ENCODE data around the gene HDAC5. TPM values are rescaled to one million over a fixed set of nuclear protein-coding genes. Genes with fewer than 3 reads are reported as not detected.
"Not testable (repeated sequence)": the region's sequence is repeated elsewhere in the genome, so short reads cannot be mapped to it uniquely, and the experiment has no call there.

The HDAC5 gene
- total RNA-seq, 1 experiment from 2014 or later = 33.1 TPM

GRCh38 chr17:44111777-44112176 lies 11.7 kb downstream of the HDAC5 start:
- no peak for DNase-seq (ENCODE audit: low read depth)

DNA sequence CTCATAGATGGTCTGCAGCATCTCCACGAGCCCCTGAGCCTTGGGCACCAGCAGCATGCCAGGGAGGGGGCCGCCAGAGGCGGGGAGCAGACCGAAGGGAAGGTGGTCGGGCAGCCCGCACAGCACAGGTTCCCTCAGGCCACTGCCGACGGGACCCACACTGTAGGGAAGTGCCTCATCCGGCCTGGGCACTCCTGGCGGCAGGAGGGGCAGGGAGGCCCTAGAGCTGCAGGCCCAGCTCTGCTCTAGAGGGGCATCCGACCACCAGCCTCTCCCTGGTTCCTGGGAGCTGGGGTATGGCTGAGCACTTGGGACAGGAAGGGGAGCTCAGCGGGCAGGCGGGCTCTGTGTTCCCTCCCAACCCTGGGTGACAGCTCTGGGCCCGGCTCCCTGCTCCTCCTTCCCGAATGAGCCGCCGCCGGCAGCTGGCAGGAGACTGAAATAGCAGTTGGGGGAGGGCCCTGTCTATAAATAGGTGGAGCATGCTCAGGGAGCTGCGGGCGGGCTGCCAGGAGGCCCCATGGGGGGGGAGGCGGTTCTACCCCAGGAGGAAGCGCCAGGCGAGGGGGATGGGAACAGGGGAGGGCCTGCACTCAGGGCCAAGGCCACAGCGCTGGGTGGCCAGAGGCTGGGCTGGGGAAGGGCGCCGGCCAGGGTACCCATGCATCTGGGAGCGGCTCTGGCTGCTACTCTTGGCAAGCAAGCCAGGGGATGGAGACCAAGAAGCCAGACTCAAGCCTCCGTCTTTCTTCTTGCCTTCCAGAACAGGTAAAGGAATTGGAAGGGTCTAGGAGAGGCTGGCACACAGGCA lies 12.4 kb downstream of the HDAC5 start:
- peak; percentile 82 for DNase-seq (ENCODE audit: low read depth)

- DNase-seq (ENCODE audit: low read depth) = no peak
Measured at GRCh38 chr17:44110011-44110686, 13.3 kb downstream of the HDAC5 start.

DNA sequence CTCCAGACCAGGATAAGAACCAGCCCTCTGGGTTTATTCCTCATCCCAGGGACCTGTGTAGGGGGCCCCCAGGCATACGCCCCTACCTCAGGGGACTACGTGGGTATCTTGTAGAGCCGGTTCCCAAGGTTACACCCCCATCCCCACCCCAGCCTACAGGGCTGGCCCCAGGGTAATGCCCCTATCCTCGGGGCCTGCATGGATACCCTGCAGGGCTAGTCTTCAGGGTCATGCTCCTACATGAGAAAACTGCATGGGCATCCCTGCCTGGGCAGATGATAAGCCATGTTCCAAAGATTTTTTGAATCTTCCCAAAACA lies 14.2 kb downstream of the HDAC5 start:
- DNase-seq (ENCODE audit: low read depth) = no peak

- peak; percentile 90 for DNase-seq (ENCODE audit: low read depth)
Measured at GRCh38 chr17:44108440-44109311, 14.8 kb downstream of the HDAC5 start.

GRCh38 chr17:44106801-44107200 lies 16.6 kb downstream of the HDAC5 start:
- no peak for DNase-seq (ENCODE audit: low read depth)

- no peak for DNase-seq (ENCODE audit: low read depth)
Measured at GRCh38 chr17:44105941-44106340, 17.5 kb downstream of the HDAC5 start.

- DNase-seq (ENCODE audit: low read depth) = no peak
Measured at GRCh38 chr17:44105483-44105882, 18.0 kb downstream of the HDAC5 start.

GRCh38 chr17:44102849-44103622 lies 20.4 kb downstream of the HDAC5 start:
- DNase-seq (ENCODE audit: low read depth) = no peak

DNA sequence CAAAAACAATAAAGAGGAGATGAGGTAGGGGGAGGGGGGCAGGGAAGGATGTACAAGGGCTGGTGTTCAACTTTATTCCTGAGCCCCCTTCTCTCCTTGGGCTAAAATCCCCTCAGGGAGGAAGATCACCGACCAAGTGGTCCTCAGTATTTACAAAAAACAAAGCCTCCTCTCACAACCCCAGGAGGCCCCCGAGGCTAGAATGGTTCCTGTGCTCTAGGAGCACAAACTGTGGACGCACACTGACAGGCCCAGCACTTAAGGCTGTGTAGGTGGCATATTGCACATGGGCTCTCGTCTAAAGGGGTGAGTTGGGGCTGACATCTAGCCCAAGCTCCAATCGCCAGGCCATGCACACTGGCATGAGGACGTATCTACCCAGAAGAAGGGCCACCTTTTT lies 21.6 kb downstream of the HDAC5 start:
- DNase-seq (ENCODE audit: low read depth) = not testable (repeated sequence)

- peak; percentile 68 for DNase-seq (ENCODE audit: low read depth)
Measured at GRCh38 chr17:44097110-44097958, 26.1 kb downstream of the HDAC5 start.

GRCh38 chr17:44095647-44096496 lies 27.6 kb downstream of the HDAC5 start:
- DNase-seq (ENCODE audit: low read depth) = peak; percentile 91

GRCh38 chr17:44095388-44095646 lies 28.1 kb downstream of the HDAC5 start:
- no peak for DNase-seq (ENCODE audit: low read depth)

DNA sequence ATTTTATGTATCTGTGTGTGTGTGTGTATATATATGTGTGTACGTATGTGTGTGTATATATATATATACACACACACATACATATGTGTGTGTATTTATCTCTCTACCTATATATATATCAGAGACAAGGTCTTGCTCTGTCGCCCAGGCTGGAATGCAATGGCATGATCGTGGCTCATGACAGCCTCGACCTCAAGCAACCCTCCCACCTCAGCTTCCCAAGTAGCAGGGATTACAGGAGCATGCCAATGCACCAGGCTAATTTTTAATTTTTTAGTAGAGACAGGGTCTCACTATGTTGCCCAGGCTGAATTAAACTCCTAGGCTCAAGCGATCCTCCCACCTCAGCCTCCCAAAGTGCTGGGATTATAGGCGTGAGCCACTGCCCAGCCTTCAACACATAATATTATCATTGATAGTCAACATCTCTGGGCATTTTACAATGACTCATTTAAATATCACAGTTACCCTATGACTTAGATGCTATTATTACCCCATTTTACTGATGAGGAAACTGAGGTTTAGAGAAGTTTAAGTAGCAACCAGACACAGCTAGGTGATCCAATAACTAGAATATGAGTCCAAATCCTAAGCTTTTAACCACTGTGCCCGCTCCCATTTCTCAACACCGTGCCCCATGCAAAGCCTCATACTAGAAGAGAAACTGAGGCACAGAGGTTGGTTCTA lies 28.6 kb downstream of the HDAC5 start:
- no peak for DNase-seq (ENCODE audit: low read depth)

DNA sequence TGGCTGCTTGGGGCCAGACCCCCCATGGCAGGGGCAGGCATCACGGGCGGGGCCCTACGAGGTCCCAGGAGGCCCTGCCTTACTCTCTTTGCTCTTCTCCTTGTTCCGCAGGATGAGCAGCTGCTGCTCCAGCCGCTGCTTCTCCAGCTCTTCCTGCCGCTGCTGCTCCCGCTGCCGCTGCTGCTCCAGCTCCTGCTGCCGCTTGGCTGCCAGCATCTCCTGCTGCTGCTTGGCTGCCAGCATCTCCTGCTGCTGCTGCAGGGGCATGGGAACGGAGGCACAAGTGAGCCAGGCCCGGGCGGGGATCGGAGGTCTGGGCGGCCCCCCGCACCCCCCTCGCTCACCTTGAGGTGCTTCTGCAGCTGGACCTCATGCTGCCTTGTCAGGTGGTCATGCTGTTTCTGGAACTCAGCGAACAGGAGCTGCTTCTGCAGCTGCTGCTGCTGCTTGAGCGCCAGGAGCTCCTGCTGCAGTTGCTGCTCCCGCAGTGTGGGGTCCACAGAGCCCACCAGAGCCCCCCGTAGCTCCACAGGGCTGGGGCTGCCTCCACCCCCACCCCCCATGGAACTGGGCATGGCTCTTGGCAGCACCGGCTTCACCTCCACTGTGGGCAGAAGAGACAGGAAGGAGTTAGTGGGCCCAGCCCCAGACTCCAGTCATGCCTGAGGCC lies 30.1 kb downstream of the HDAC5 start:
- DNase-seq (ENCODE audit: low read depth) = no peak

DNA sequence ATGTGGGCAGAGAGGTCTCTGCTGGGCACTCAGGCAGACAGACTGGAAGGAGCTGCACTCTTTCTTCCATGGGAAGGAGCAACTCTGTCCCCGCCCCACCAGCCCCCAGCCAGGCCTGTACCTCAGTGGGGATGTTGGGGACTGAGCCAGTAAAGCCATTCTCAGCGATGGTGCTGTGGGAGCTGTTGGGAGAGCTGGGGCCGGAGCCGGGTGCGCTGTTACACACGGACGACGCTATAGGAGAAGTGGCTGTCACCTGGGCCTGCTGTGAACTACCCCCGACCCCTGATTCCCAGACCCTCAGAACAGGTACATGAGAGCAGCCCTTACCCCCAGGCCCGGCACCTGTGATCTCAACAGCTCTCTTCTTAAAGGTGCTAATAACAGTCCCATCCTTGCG lies 31.4 kb downstream of the HDAC5 start:
- no peak for DNase-seq (ENCODE audit: low read depth)

GRCh38 chr17:44091200-44091997 lies 32.0 kb downstream of the HDAC5 start:
- DNase-seq (ENCODE audit: low read depth) = no peak

DNA sequence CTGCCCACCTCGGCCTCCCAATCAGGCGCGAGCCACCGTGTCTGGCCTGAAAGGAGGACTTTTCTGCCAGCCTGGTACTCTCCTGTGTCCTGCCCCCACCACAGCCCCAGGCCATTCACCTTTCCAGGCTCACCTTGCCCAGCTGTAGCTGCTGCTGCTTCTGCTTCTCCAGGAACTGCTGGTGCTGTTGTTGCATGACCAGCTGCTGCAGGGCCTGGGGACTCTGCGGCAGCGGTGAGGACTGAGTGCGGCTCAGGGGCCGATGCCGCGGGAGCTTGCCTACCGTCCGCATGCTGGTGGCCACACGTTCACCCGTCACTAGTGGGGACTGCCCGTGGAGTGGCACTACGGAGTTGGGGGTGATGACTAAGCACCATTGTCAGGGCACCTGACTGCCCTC lies 35.2 kb downstream of the HDAC5 start:
- no peak for DNase-seq (ENCODE audit: low read depth)
